ENCODE data around the gene ANP32E. TPM values are rescaled to one million over a fixed set of nuclear protein-coding genes. Genes with fewer than 3 reads are reported as not detected.
A peak's percentile ranks its signal among the peaks of the same experiment; 100 is the strongest.

Gene ANP32E
- total and polyA plus RNA-seq, 2 of the 4 experiments (the other 2 are of a cell fraction): 5.9 to 18.4 TPM

DNA sequence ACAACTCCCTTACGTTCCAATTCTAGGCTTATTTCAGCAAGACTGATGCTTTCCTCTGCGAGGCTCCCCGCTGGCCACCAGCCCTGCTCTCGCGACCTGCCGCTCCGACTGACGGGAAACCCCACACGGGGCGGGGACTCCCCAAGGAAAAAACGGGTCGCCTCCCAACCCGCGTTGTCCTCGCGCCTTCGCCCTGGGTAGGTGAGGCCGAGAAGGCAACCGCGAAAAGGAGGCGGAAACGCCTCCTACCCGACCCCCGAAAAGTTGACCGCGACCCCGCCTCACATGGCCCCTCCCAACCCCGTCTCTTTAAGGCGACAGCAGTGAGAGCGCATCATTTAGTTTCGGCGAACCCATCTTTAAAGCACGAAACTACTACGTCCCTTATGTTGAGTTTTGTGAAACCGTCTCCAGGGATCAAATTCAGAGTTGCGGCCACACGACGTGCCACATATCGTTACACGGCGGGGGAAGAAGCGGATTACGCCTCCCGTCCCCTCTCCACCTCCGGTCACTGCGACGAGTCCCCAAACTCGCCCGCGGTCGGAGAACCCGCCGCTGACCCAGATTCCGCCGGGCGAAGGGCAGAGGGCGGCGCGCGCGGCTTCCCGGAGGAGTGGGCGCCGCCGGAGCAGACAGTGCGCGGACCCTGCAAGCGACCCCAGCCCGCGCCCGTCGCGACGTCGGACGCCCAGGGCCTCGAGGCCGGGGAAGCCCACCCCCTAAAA is 1.2 kb downstream of the ANP32E start:
- H4K8ac ChIP-seq (ENCODE audit: low read depth in 2 of 2, low read length in 2 of 2): peak overlapping the region; percentile 2 to 80; a peak in 3 of 4 replicates
- BruUV-seq (replicated peaks): no TSS peak
- 0% methylated on average over 25 of the region's 78 CpGs; no CpG with 5 or more reads in 1 of the 2 experiments for WGBS, 2 experiments (ENCODE audit: extremely low coverage in 2 of 2, insufficient read length in 1 of 2)
- in situ Hi-C loops (cut with MboI; ENCODE audit: low sequenced_read_pairs): no loop called here
- ATAC-seq (ENCODE audit: low read depth) (peak; percentile 52), DNase-seq (peak; percentile 60)
- peak overlapping the region; percentile 95 for H3K9ac ChIP-seq (ENCODE audit: low read depth, low read length)
- dilution Hi-C loops (cut with HindIII; ENCODE audit: low sequenced_read_pairs, unreplicated experiment): no loop called here
- no peaks in the 10 kb centered on the region for H3K36me3 ChIP-seq (ENCODE audit: control insufficient read depth, insufficient read depth, low read length)
- no peaks in the 10 kb centered on the region for H3K9me3 ChIP-seq (ENCODE audit: control insufficient read depth, insufficient read depth, low read length)
- H3K4ac ChIP-seq (ENCODE audit: low read depth, low read length): peak overlapping the region; percentile 67
- H2AFZ ChIP-seq (replicated peaks; ENCODE audit: low read length, poor library complexity): peak overlapping the region; percentile 80
- H2AK5ac ChIP-seq (ENCODE audit: low read depth, low read length): peak overlapping the region; percentile 86
- peak overlapping the region; percentile 39; the same call in 2 of the 3 replicates for H2BK15ac ChIP-seq (ENCODE audit: low read depth, low read length)
- peak overlapping the region; percentile 54 for H3K4me3 ChIP-seq (ENCODE audit: insufficient read depth, low read depth, low read length)
- peak; percentile 66; the same call in 1 of the 2 replicates for TF ChIP-seq MAZ (IDR thresholded peaks at IDR 0.05; ENCODE audit: borderline replicate concordance, low read depth, low read length)
- TF ChIP-seq, protein P1, sequence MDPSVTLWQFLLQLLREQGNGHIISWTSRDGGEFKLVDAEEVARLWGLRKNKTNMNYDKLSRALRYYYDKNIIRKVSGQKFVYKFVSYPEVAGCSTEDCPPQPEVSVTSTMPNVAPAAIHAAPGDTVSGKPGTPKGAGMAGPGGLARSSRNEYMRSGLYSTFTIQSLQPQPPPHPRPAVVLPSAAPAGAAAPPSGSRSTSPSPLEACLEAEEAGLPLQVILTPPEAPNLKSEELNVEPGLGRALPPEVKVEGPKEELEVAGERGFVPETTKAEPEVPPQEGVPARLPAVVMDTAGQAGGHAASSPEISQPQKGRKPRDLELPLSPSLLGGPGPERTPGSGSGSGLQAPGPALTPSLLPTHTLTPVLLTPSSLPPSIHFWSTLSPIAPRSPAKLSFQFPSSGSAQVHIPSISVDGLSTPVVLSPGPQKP (IDR thresholded peaks at IDR 0.05; ENCODE audit: borderline replicate concordance, low read depth, low read length): no peak
- peak; percentile 75 for TF ChIP-seq POLR2A (IDR thresholded peaks at IDR 0.05; ENCODE audit: low read depth, low read length)
- 0 out of 2 replicates have a peak, but pooled peaks have one; percentile 22 for TF ChIP-seq MXI1 (IDR thresholded peaks at IDR 0.05; ENCODE audit: borderline replicate concordance, low read depth, low read length)
- TF ChIP-seq RAD21 (IDR thresholded peaks at IDR 0.05; ENCODE audit: low read length): no peak
- TF ChIP-seq RCOR1 (IDR thresholded peaks at IDR 0.05; ENCODE audit: insufficient replicate concordance, low read length): no peak
- TF ChIP-seq RFX5 (IDR thresholded peaks at IDR 0.05; ENCODE audit: low read depth, low read length): no peak
- TF ChIP-seq NFE2L2 (IDR thresholded peaks at IDR 0.05; ENCODE audit: low read depth, low read length): no peak
- no peak for TF ChIP-seq FOS (IDR thresholded peaks at IDR 0.05; ENCODE audit: low read depth, low read length)
- 0 out of 2 replicates have a peak, but pooled peaks cover 3% of the 10 kb centered on the region for H3K4me1 ChIP-seq (ENCODE audit: control insufficient read depth, insufficient read depth, low read length)
- H3K14ac ChIP-seq (replicated peaks; ENCODE audit: low read depth, low read length): peak overlapping the region; percentile 97
- H4K20me1 ChIP-seq (ENCODE audit: insufficient read depth, low read length): no peaks in the 10 kb centered on the region; the same call in 1 of the 2 replicates
- H3K23ac ChIP-seq (ENCODE audit: low read depth, low read length): peak overlapping the region; percentile 99
- ChIA-PET POLR2A (ENCODE audit: unreplicated experiment) (interaction anchor here (0.6 to 0.7 kb wide), 2 partner anchors 21 to 521 kb away, joined by 3 to 11 read pairs; no protein-coding TSS in a partner anchor), CTCF (interaction anchor here (0.6 kb wide), 1 partner anchor 14 kb away, joined by 3 read pairs; no protein-coding TSS in a partner anchor)
- H3K9me1 ChIP-seq (ENCODE audit: insufficient read depth, low read length): no peaks in the 10 kb centered on the region
- peak overlapping the region; percentile 85 for H4K91ac ChIP-seq (ENCODE audit: insufficient read depth, low read depth, low read length)
- peak overlapping the region; percentile 53 for H2AK9ac ChIP-seq (replicated peaks; ENCODE audit: low read depth, low read length, poor library complexity)
- peak overlapping the region; percentile 33; the same call in 1 of the 2 replicates for H4K5ac ChIP-seq (ENCODE audit: low read depth, low read length)
- H3K27me3 ChIP-seq (ENCODE audit: control insufficient read depth, insufficient read depth, low read length): no peaks in the 10 kb centered on the region
- H2BK5ac ChIP-seq (ENCODE audit: low read depth, low read length, poor library complexity, severe bottlenecking): peak overlapping the region; percentile 70
- H2BK20ac ChIP-seq (ENCODE audit: low read depth, low read length): 0 out of 2 replicates have a peak overlapping the region, but pooled peaks have one; percentile 53
- H3K79me1 ChIP-seq (ENCODE audit: low read depth in 1 of 2, low read length in 2 of 2): peaks cover 0 to 31% of the 10 kb centered on the region in 2 experiments; a peak in 2 of 4 replicates
- intact Hi-C loops (cut with micrococcal nuclease): loop anchor here (5.0 kb wide), 1 partner anchor 48 kb away; the partner anchor contains the start of gene CIART
- H3K4me2 ChIP-seq (ENCODE audit: low read depth, low read length): peak overlapping the region; percentile 81
- peak overlapping the region; percentile 35 for H2BK120ac ChIP-seq (ENCODE audit: low read depth, low read length)
- peak overlapping the region; percentile 56; the same call in 1 of the 2 replicates for H3K18ac ChIP-seq (ENCODE audit: low read depth, low read length)
- peak overlapping the region; percentile 84 for H3K27ac ChIP-seq (ENCODE audit: insufficient read depth, low read length)
- H3K56ac ChIP-seq (ENCODE audit: extremely low read depth, insufficient read depth, low read length): peak overlapping the region; percentile 82

All from IMR-90 (cell line).